Measurements from ENCODE around the gene LRPAP1. TPM values are rescaled to one million over a fixed set of nuclear protein-coding genes. Genes with fewer than 3 reads are reported as not detected.

The LRPAP1 gene
- total RNA-seq, 1 donor from 2014 or later = 98.7 TPM

DNA sequence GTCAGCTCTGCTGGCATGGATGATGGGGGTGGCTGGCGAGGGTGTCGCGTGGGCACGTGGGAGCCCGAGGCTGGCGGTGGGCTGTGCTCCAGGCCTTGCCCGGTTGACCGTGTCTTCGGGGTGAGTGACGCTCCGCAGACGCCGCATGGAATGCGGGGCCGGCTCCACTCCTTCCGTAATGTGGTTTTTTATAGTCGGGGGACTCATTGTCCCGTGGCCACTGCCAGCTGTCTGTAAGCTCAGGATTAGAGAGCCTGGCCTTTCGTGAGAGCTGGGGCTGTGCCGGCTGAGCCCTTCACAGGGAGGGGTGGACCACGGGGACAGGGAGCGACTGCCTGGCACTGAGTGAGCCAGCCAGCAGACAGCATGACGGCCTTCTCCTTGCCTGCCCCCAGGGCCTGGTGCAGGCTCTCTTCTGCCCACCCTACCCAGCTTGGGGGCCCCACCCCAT, 48.7 kb downstream of the LRPAP1 start:
- Histone ChIP-seq H3K27ac (no peak overlapping the region), H3K4me1 (peaks cover 25% of the 10 kb centered on the region), H3K27me3 (no peaks in the 10 kb centered on the region), H3K9me3 (no peaks in the 10 kb centered on the region), H3K4me3 (no peak overlapping the region), H3K36me3 (no peaks in the 10 kb centered on the region)
- DNase-seq (ENCODE audit: extremely low spot score in 2 of 2) = no peak
- intact Hi-C loops (cut with DNase I) = no loop called here
- TF ChIP-seq POLR2A (IDR thresholded peaks at IDR 0.05) (no peak), POLR2AphosphoS5 (IDR thresholded peaks at IDR 0.05; ENCODE audit: insufficient read depth in 1 of 2, low read depth in 1 of 2) (no peak)
- TF ChIP-seq, protein P1, sequence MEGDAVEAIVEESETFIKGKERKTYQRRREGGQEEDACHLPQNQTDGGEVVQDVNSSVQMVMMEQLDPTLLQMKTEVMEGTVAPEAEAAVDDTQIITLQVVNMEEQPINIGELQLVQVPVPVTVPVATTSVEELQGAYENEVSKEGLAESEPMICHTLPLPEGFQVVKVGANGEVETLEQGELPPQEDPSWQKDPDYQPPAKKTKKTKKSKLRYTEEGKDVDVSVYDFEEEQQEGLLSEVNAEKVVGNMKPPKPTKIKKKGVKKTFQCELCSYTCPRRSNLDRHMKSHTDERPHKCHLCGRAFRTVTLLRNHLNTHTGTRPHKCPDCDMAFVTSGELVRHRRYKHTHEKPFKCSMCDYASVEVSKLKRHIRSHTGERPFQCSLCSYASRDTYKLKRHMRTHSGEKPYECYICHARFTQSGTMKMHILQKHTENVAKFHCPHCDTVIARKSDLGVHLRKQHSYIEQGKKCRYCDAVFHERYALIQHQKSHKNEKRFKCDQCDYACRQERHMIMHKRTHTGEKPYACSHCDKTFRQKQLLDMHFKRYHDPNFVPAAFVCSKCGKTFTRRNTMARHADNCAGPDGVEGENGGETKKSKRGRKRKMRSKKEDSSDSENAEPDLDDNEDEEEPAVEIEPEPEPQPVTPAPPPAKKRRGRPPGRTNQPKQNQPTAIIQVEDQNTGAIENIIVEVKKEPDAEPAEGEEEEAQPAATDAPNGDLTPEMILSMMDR (IDR thresholded peaks at IDR 0.05) = no peak

DNA sequence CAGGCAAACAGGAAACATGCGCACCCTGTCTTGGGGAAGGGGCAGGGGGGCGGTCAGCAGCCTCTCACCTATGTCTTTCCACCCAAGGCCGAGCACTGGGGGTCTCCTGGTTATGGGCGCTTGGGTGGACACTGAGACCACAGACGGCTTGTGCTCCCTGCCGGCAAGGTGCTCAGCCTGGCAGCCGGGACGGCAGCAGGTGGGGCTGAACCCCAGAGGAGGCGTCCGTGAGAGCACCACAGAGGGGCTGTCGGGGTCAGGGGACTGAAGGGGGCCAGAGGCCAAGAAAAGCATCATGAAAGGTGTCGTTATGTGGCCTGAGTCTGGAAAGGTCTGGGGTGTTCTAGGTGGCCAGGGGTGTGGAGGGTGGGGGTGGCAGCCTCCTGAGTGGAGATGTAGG, 49.5 kb downstream of the LRPAP1 start:
- peaks cover 25% of the 10 kb centered on the region for H3K4me1 ChIP-seq
- H3K36me3 ChIP-seq = no peaks in the 10 kb centered on the region
- TF ChIP-seq, protein P1 (IDR thresholded peaks at IDR 0.05) = no peak
- TF ChIP-seq POLR2AphosphoS5 (IDR thresholded peaks at IDR 0.05; ENCODE audit: insufficient read depth in 1 of 2, low read depth in 1 of 2) (no peak), POLR2A (IDR thresholded peaks at IDR 0.05) (no peak)
- H3K4me3 ChIP-seq = no peak overlapping the region
- no peaks in the 10 kb centered on the region for H3K9me3 ChIP-seq
- intact Hi-C loops (cut with DNase I) = no loop called here
- DNase-seq (ENCODE audit: extremely low spot score in 2 of 2) = no peak
- no peaks in the 10 kb centered on the region for H3K27me3 ChIP-seq
- H3K27ac ChIP-seq = no peak overlapping the region

DNA sequence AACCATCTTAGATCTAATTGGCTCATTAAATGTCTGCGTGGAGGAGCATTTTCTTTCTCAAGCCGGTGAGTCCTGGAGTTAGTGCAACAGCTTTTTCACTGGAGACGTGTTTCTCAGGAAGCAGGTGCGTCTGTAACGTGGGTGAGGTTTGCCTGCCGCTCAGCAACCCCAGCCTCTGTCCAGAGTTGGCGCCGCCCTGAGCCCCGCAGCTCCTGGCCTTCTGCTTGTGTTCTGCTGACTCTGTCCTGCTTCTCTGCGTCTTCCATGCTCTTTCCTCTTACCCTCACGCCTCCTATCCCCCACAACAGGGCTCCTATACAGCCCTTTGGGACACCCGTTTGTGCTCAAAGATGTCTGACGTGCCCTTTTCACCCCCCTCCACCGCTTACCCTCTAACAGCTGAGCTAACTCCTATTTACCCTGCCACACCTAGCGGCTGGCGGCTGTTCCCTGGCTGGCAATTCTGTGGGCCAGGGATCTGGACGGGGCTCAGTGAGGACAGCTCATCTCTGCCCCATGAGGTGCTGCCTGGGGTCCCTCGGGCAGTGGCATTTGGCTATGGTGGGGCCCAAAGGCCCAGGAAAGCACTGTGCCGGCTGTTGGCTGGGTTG, 50.3 kb downstream of the LRPAP1 start:
- DNase-seq (ENCODE audit: extremely low spot score in 2 of 2) = no peak
- no peaks in the 10 kb centered on the region for H3K27me3 ChIP-seq

DNA sequence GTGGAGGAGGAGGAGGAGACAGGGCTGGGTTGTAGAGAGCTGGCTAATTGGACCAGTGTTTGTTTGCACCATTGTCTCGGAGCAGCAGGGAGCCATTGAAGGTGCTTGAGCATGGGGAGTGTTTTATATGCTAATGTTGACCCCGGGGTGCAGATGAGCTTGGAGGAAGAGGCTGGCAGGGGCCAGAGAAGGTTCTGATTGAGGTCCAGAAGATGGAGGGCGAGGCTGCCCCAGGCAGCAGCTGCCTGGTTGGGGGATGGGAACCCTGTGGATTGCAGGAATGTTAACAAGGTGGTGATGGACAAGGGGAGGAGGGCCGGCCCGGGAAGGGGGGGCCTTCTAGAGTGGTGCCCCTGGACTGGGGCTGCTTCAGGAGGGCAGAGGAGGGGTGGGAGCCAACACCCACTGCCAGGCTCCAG, 51.1 kb downstream of the LRPAP1 start:
- H3K4me3 ChIP-seq = no peak overlapping the region
- DNase-seq (ENCODE audit: extremely low spot score in 2 of 2) = no peak
- no peak overlapping the region for H3K27ac ChIP-seq
- TF ChIP-seq POLR2AphosphoS5 (IDR thresholded peaks at IDR 0.05; ENCODE audit: insufficient read depth in 1 of 2, low read depth in 1 of 2) (no peak), POLR2A (IDR thresholded peaks at IDR 0.05) (no peak)
- TF ChIP-seq, protein P1 (IDR thresholded peaks at IDR 0.05) = no peak
- no peaks in the 10 kb centered on the region for H3K9me3 ChIP-seq
- H3K27me3 ChIP-seq = no peaks in the 10 kb centered on the region
- intact Hi-C loops (cut with DNase I) = no loop called here
- H3K4me1 ChIP-seq = peaks cover 25% of the 10 kb centered on the region
- H3K36me3 ChIP-seq = no peaks in the 10 kb centered on the region

More for the DNA sequence above, 50.3 kb downstream of the LRPAP1 start:
- Histone ChIP-seq H3K27ac (no peak overlapping the region), H3K4me1 (peaks cover 25% of the 10 kb centered on the region), H3K4me3 (no peak overlapping the region), H3K36me3 (no peaks in the 10 kb centered on the region), H3K9me3 (no peaks in the 10 kb centered on the region)
- intact Hi-C loops (cut with DNase I) = no loop called here
- TF ChIP-seq POLR2A (IDR thresholded peaks at IDR 0.05) = no peak
- TF ChIP-seq, protein P1 (IDR thresholded peaks at IDR 0.05) = no peak
- TF ChIP-seq POLR2AphosphoS5 (IDR thresholded peaks at IDR 0.05; ENCODE audit: insufficient read depth in 1 of 2, low read depth in 1 of 2) = no peak

DNA sequence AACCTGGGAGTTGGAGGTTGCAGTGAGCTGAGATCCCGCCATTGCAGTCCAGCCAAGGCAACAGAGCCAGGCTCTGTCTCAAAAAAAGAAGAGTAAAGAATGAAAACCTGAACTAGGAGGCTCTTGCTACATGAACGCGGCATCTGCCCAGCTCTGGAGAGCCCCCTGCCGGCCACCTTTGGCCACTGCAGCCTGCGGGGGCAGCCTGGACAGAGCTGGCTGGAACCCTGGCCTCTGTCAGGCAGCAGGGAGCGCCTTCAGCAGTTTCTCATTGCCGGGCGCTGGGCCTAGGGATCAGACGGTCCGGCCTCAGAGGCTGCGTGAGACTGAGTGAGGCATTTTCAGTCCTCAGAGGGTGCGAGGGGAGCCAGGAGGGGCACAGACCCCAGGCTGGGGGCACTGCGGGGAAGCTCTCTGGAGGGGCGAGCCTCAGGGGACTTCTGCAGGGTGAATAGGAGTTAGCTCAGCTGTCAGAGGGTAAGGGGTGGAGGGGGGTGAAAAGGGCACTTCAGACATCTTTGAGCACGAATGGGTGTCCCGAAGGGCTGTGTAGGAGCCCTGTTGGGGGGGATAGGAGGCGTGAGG, 51.6 kb downstream of the LRPAP1 start:
- TF ChIP-seq POLR2A (IDR thresholded peaks at IDR 0.05) = no peak
- no peak for TF ChIP-seq POLR2AphosphoS5 (IDR thresholded peaks at IDR 0.05; ENCODE audit: insufficient read depth in 1 of 2, low read depth in 1 of 2)
- TF ChIP-seq, protein P1 (IDR thresholded peaks at IDR 0.05) = peak; percentile 83 to 87 (median 85)
- intact Hi-C loops (cut with DNase I) = no loop called here
- Histone ChIP-seq H3K36me3 (no peaks in the 10 kb centered on the region), H3K4me1 (peaks cover 23% of the 10 kb centered on the region), H3K27ac (no peak overlapping the region), H3K4me3 (no peak overlapping the region), H3K9me3 (no peaks in the 10 kb centered on the region), H3K27me3 (no peaks in the 10 kb centered on the region)
- no peak for DNase-seq (ENCODE audit: extremely low spot score in 2 of 2)

Data from vagina (tissue), 2 donors.